SK-N-SH (cell line): Measurements from ENCODE around the gene SLC22A6. TPM values are rescaled to one million over a fixed set of nuclear protein-coding genes. Genes with fewer than 3 reads are reported as not detected.

ENCODE experiments used
- CTCF ChIA-PET: fragments of 300-600, 350-600 bp; formaldehyde crosslinking; extraction: SDS; loops from one replicate; lab custom pipeline; 2021; lab: Yijun Ruan, JAX
- POLR2A ChIA-PET: fragments of 350-600 bp; sonication (Branson Sonifier 250); formaldehyde crosslinking; extraction: SDS; loops from one replicate; lab custom pipeline; 2020; ENCODE audit warnings: antibody characterized with exemption, inconsistent platforms; lab: Yijun Ruan, JAX
- DNase-seq: peaks from one replicate; pipeline ENCODE4 v3.0.0; 2012
- H2AFZ ChIP-seq: fragments of 200-600 bp; sonication (generic); 2 replicates; pipeline ENCODE4 v1.8.1; 2016; ENCODE audit warnings: antibody characterized with exemption, mild to moderate bottlenecking, low read depth
- H3F3A ChIP-seq: fragments of 200-600 bp; sonication (generic); replicated peaks from 2 replicates; pipeline ENCODE3; 2016; ENCODE audit warnings: antibody characterized with exemption, mild to moderate bottlenecking; ENCODE audit not compliant: insufficient read depth
- H3K27ac ChIP-seq, 2 experiments: fragments of 200-500 bp in 1 of 2; fragments of 200-600 bp in 1 of 2; sonication (Bioruptor generic) in 1 of 2; sonication (generic), shearing (Covaris generic) in 1 of 2; 2 replicates each; pipeline versions ENCODE4 v1.5.1 to v1.6.1; 2014 to 2016; ENCODE audit warnings: low read depth in 2 of 2, inconsistent platforms in 1 of 2, low read length in 1 of 2, mild to moderate bottlenecking in 1 of 2, mixed read lengths in 1 of 2
- H3K27me3 ChIP-seq: fragments of 200-600 bp; sonication (generic), shearing (Covaris generic); 2 replicates; pipeline ENCODE4 v1.6.1; 2016; ENCODE audit warnings: mixed run types; ENCODE audit not compliant: insufficient read depth
- H3K36me3 ChIP-seq, 2 experiments: fragments of 200-500 bp in 1 of 2; fragments of 200-600 bp in 1 of 2; sonication (Bioruptor generic) in 1 of 2; sonication (generic) in 1 of 2; replicated peaks in 1 of 2; 2 replicates each; pipeline versions ENCODE3 to v1.5.1; 2014 to 2016; ENCODE audit warnings: low read length in 1 of 2, mild to moderate bottlenecking in 1 of 2; ENCODE audit not compliant: insufficient read depth in 2 of 2, control insufficient read depth in 1 of 2
- H3K4me1 ChIP-seq, 2 experiments: fragments of 200-500 bp in 1 of 2; fragments of 200-600 bp in 1 of 2; sonication (Bioruptor generic) in 1 of 2; sonication (generic), shearing (Covaris generic) in 1 of 2; 2 replicates each; pipeline versions ENCODE4 v1.5.1 to v1.6.1; 2014 to 2016; ENCODE audit warnings: low read depth in 1 of 2, low read length in 1 of 2, mixed run types in 1 of 2; ENCODE audit not compliant: insufficient read depth in 2 of 2, control insufficient read depth in 1 of 2
- H3K4me2 ChIP-seq: fragments of 200-600 bp; sonication (generic), shearing (Covaris generic); 2 replicates; pipeline ENCODE4 v1.6.1; 2017; ENCODE audit warnings: mixed run types
- H3K4me3 ChIP-seq, 2 experiments: fragments of 200-500 bp in 1 of 2; fragments of 200-600 bp in 1 of 2; sonication (Bioruptor generic) in 1 of 2; sonication (generic), shearing (Covaris generic) in 1 of 2; 2 replicates each; pipeline versions ENCODE4 v1.5.1 to v1.8.1; 2014 to 2016; ENCODE audit warnings: low read depth in 2 of 2, inconsistent platforms in 1 of 2, low read length in 1 of 2, mild to moderate bottlenecking in 1 of 2, mixed read lengths in 1 of 2, moderate library complexity in 1 of 2
- H3K79me2 ChIP-seq: fragments of 200-600 bp; sonication (generic); 2 replicates; pipeline ENCODE4 v1.8.1; 2017; ENCODE audit warnings: mild to moderate bottlenecking; ENCODE audit not compliant: insufficient read depth
- H3K9ac ChIP-seq: fragments of 200-600 bp; sonication (generic); 2 replicates; pipeline ENCODE4 v1.6.1; 2017; ENCODE audit warnings: mixed run types
- H3K9me2 ChIP-seq: fragments of 200-600 bp; sonication (generic); 2 replicates; pipeline ENCODE4 v1.6.1; 2017; ENCODE audit warnings: mixed run types
- H3K9me3 ChIP-seq: fragments of 200-600 bp; sonication (generic); 2 replicates; pipeline ENCODE4 v1.6.1; 2017; ENCODE audit warnings: mixed run types, mild to moderate bottlenecking, moderate library complexity
- H4K20me1 ChIP-seq: fragments of 200-600 bp; sonication (generic); 2 replicates; pipeline ENCODE4 v1.6.1; 2017; ENCODE audit warnings: mild to moderate bottlenecking, mixed run types; ENCODE audit not compliant: insufficient read depth
- EP300 ChIP-seq, 2 experiments: IDR thresholded peaks; 2 replicates each; pipeline versions ENCODE4 v1.4.0 to v1.6.1; 2012; ENCODE audit warnings: borderline replicate concordance in 1 of 2, low read depth in 1 of 2, low read length in 1 of 2
- EZH2phosphoT487 ChIP-seq: fragments of 200-600 bp; sonication (generic); IDR thresholded peaks from 2 replicates; pipeline ENCODE4 v1.6.1; 2017; ENCODE audit warnings: low read depth, mixed run types, mild to moderate bottlenecking, antibody characterized with exemption, moderate library complexity, borderline replicate concordance
- FOXM1 ChIP-seq: IDR thresholded peaks from 2 replicates; pipeline ENCODE4 v1.4.0; 2012; ENCODE audit warnings: low read depth, mild to moderate bottlenecking
- MAX ChIP-seq: IDR thresholded peaks from 2 replicates; pipeline ENCODE4 v1.4.0; 2012; ENCODE audit warnings: low read depth
- NRF1 ChIP-seq: IDR thresholded peaks from 2 replicates; pipeline ENCODE4 v1.6.1; 2012; ENCODE audit warnings: low read depth, mild to moderate bottlenecking, low read length
- RAD21 ChIP-seq: IDR thresholded peaks from 2 replicates; pipeline ENCODE4 v1.6.1; 2012; ENCODE audit warnings: mild to moderate bottlenecking, low read length
- RCOR1 ChIP-seq: fragments of 150-350 bp; IDR thresholded peaks from 2 replicates; pipeline ENCODE4 v1.6.1; 2017; ENCODE audit warnings: antibody characterized with exemption, low read length
- RXRA ChIP-seq: IDR thresholded peaks from 2 replicates; pipeline ENCODE4 v1.4.0; 2012; ENCODE audit warnings: low read depth, mild to moderate bottlenecking, borderline replicate concordance
- SIN3A ChIP-seq: IDR thresholded peaks from 2 replicates; pipeline ENCODE4 v1.6.1; 2012; ENCODE audit warnings: low read depth, mild to moderate bottlenecking, low read length, moderate library complexity, borderline replicate concordance
- TAF1 ChIP-seq: IDR thresholded peaks from 2 replicates; pipeline ENCODE4 v1.6.1; 2012; ENCODE audit warnings: low read depth, mild to moderate bottlenecking, low read length, moderate library complexity, borderline replicate concordance
- TCF12 ChIP-seq: IDR thresholded peaks from 2 replicates; pipeline ENCODE4 v1.4.0; 2012
- USF1 ChIP-seq: IDR thresholded peaks from 2 replicates; pipeline ENCODE4 v1.4.0; 2012; ENCODE audit warnings: low read depth, borderline replicate concordance
- ZBTB33 ChIP-seq: IDR thresholded peaks from 2 replicates; pipeline ENCODE4 v1.4.0; 2012; ENCODE audit warnings: low read depth, borderline replicate concordance
- WGBS: methylation state at CpG from one replicate; pipeline ENCODE4 v1.1.6; 2017; ENCODE audit warnings: low lambda C conversion rate; 5-methylcytosine and 5-hydroxymethylcytosine counted together
- polyA plus RNA-seq, 3 experiments: library from polyadenylated mRNA; depleted of rRNA; stranded (reverse); fragments of >200 nt; gene quantifications; 2 replicates each; pipeline ENCODE4 v1.2.3, GENCODE V29; 2012

SLC22A6 gene
- polyA plus RNA-seq, 1 of the 3 experiments (the other 2 are of a cell fraction), result not detected

GRCh38 chr11:62983536-62984199 is 1.1 kb downstream of the SLC22A6 start (continued):
- no peak for TF ChIP-seq ZBTB33
- no peak for TF ChIP-seq USF1
- no peak for TF ChIP-seq TCF12
- TF ChIP-seq EP300 (IDR thresholded peaks at IDR 0.05; ENCODE audit: borderline replicate concordance in 1 of 2, low read depth in 1 of 2, low read length in 1 of 2), result no peak
- no peak for TF ChIP-seq RCOR1
- no peak for TF ChIP-seq RAD21
- TF ChIP-seq RXRA, result no peak
- no peak for TF ChIP-seq FOXM1
- no peak for TF ChIP-seq NRF1
- TF ChIP-seq MAX, result no peak
- TF ChIP-seq EZH2phosphoT487, result no peak

- Histone ChIP-seq H3K9me3 (no peaks in the 10 kb centered on the region), H3K79me2 (no peaks in the 10 kb centered on the region), H4K20me1 (no peaks in the 10 kb centered on the region), H3K4me1 (no peaks in the 10 kb centered on the region), H3F3A (no peaks in the 10 kb centered on the region), H3K36me3 (no peaks in the 10 kb centered on the region), H3K9ac (no peak overlapping the region), H3K27me3 (no peaks in the 10 kb centered on the region), H3K9me2 (no peaks in the 10 kb centered on the region), H3K4me2 (no peak overlapping the region), H2AFZ (no peak overlapping the region), H3K4me3 (no peak overlapping the region), H3K27ac (no peak overlapping the region)
- DNase-seq, result no peak
- ChIA-PET CTCF (interaction anchor here (1.0 to 1.3 kb wide), 3 partner anchors 9 to 41 kb away, joined by 3 to 7 read pairs (median 3); no protein-coding TSS in a partner anchor), POLR2A (interaction anchor here (0.6 kb wide), 1 partner anchor 25 kb away, joined by 4 read pairs; no protein-coding TSS in a partner anchor)
- TF ChIP-seq TAF1, result no peak
- TF ChIP-seq SIN3A, result no peak
- no peak for TF ChIP-seq TCF12
- WGBS, result 50% methylated on average over 6 of the region's 7 CpGs
Measured at GRCh38 chr11:62981743-62982142, 3.0 kb downstream of the SLC22A6 start.
